ENCODE measurements around the gene SDF2.
A peak's percentile ranks its signal among the peaks of the same experiment; 100 is the strongest.
"Not testable (repeated sequence)": the region's sequence is repeated elsewhere in the genome, so short reads cannot be mapped to it uniquely, and the experiment has no call there.

The SDF2 gene

GRCh38 chr17:28663723-28664122 lies 2.0 kb upstream of the SDF2 start:
- no peaks in the 10 kb centered on the region for H3K27me3 ChIP-seq (ENCODE audit: insufficient read depth, low read length)
- H3K27ac ChIP-seq (ENCODE audit: low read depth, low read length, poor library complexity, severe bottlenecking) = no peak overlapping the region
- 0 out of 2 replicates have a peak, but pooled peaks cover 2% of the 10 kb centered on the region for H4K20me1 ChIP-seq (ENCODE audit: insufficient read depth, low read length)
- peaks cover 35% of the 10 kb centered on the region for H3K4me1 ChIP-seq (ENCODE audit: insufficient read depth, low read length, severe bottlenecking)
- peak overlapping the region; percentile 85 for H3K4me3 ChIP-seq (ENCODE audit: low read depth, low read length, poor library complexity, severe bottlenecking)
- peaks cover 52% of the 10 kb centered on the region for H3K36me3 ChIP-seq (ENCODE audit: insufficient read depth, low read length)
- H3K9ac ChIP-seq (ENCODE audit: low read length) = no peak overlapping the region
- no peak for TF ChIP-seq CTCF (IDR thresholded peaks at IDR 0.05; ENCODE audit: low read length)
- no peak for TF ChIP-seq EZH2 (IDR thresholded peaks at IDR 0.05; ENCODE audit: borderline replicate concordance, low read length)
- H3K4me2 ChIP-seq (ENCODE audit: low read length) = peak overlapping the region; percentile 95; the same call in 1 of the 2 replicates
- H3F3A ChIP-seq (ENCODE audit: insufficient read depth, low read length) = no peaks in the 10 kb centered on the region
- H3K9me3 ChIP-seq (ENCODE audit: low read length) = peaks cover 3% of the 10 kb centered on the region; the same call in 1 of the 2 replicates
- H3K79me2 ChIP-seq (ENCODE audit: insufficient read depth, low read length) = peaks cover 66% of the 10 kb centered on the region
- H2AFZ ChIP-seq (ENCODE audit: low read length) = no peak overlapping the region
- H3K9me2 ChIP-seq (ENCODE audit: low read depth, low read length) = no peaks in the 10 kb centered on the region

GRCh38 chr17:28662527-28662829 lies 772 bp upstream of the SDF2 start:
- H3K27ac ChIP-seq (ENCODE audit: low read depth, low read length, poor library complexity, severe bottlenecking) = peak overlapping the region; percentile 88
- no peaks in the 10 kb centered on the region for H3F3A ChIP-seq (ENCODE audit: insufficient read depth, low read length)
- peak overlapping the region; percentile 95 for H3K4me2 ChIP-seq (ENCODE audit: low read length)
- H3K9ac ChIP-seq (ENCODE audit: low read length) = peak overlapping the region; percentile 78
- peaks cover 48% of the 10 kb centered on the region for H3K36me3 ChIP-seq (ENCODE audit: insufficient read depth, low read length)
- no peaks in the 10 kb centered on the region for H3K9me2 ChIP-seq (ENCODE audit: low read depth, low read length)
- H3K4me1 ChIP-seq (ENCODE audit: insufficient read depth, low read length, severe bottlenecking) = peaks cover 35% of the 10 kb centered on the region
- H4K20me1 ChIP-seq (ENCODE audit: insufficient read depth, low read length) = no peaks in the 10 kb centered on the region
- no peaks in the 10 kb centered on the region for H3K27me3 ChIP-seq (ENCODE audit: insufficient read depth, low read length)
- H2AFZ ChIP-seq (ENCODE audit: low read length) = no peak overlapping the region
- TF ChIP-seq EZH2 (IDR thresholded peaks at IDR 0.05; ENCODE audit: borderline replicate concordance, low read length) (no peak), CTCF (IDR thresholded peaks at IDR 0.05; ENCODE audit: low read length) (no peak)
- H3K9me3 ChIP-seq (ENCODE audit: low read length) = peaks cover 3% of the 10 kb centered on the region; the same call in 1 of the 2 replicates
- H3K79me2 ChIP-seq (ENCODE audit: insufficient read depth, low read length) = peaks cover 54% of the 10 kb centered on the region
- H3K4me3 ChIP-seq (ENCODE audit: low read depth, low read length, poor library complexity, severe bottlenecking) = peak overlapping the region; percentile 85

GRCh38 chr17:28659497-28659881 lies 2.2 kb downstream of the SDF2 start:
- not testable (repeated sequence) for H3K27ac ChIP-seq (ENCODE audit: low read depth, low read length, poor library complexity, severe bottlenecking); H3K27me3 ChIP-seq (ENCODE audit: insufficient read depth, low read length); H3K9ac ChIP-seq (ENCODE audit: low read length); H3K9me2 ChIP-seq (ENCODE audit: low read depth, low read length); H4K20me1 ChIP-seq (ENCODE audit: insufficient read depth, low read length); H3K4me2 ChIP-seq (ENCODE audit: low read length); H3K9me3 ChIP-seq (ENCODE audit: low read length); H3K4me3 ChIP-seq (ENCODE audit: low read depth, low read length, poor library complexity, severe bottlenecking); H2AFZ ChIP-seq (ENCODE audit: low read length); H3F3A ChIP-seq (ENCODE audit: insufficient read depth, low read length)
- Histone ChIP-seq H3K4me1 (ENCODE audit: insufficient read depth, low read length, severe bottlenecking) (peaks cover 31% of the 10 kb centered on the region), H3K36me3 (ENCODE audit: insufficient read depth, low read length) (peaks cover 32% of the 10 kb centered on the region), H3K79me2 (ENCODE audit: insufficient read depth, low read length) (peaks cover 39% of the 10 kb centered on the region)

DNA sequence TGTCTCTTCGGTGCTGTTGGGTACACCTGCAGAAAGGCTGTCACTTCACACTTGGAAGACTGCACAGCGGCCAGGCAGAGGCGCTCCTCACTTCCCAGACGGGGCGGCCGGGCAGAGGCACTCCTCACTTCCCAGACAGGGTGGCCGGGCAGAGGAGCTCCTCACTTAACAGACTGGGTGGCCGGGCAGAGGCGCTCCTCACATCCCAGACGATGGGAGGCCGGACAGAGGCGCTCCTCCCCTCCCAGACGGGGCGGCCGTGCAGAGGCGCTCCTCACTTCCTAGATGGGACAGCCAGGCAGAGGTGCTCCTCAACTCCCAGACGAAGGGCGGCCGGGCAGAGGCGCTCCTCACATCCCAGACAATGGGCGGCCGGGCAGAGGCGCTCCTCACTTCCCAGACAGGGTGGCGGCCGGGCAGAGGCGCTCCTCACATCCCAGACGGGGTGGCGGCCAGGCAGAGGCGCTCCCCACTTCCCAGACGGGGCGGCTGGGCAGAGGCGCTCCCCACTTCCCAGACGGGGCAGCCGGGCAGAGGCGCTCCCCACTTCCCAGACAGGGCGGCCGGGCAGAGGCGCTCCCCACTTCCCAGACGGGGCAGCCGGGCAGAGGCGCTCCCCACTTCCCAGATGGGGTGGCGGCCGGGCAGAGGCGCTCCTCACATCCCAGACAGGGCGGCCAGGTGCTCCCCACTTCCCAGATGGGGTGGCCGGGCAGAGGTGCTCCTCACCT lies 2.8 kb downstream of the SDF2 start:
- H3K27me3 ChIP-seq (ENCODE audit: insufficient read depth, low read length); H2AFZ ChIP-seq (ENCODE audit: low read length); H3K4me2 ChIP-seq (ENCODE audit: low read length); H3K9ac ChIP-seq (ENCODE audit: low read length); H3F3A ChIP-seq (ENCODE audit: insufficient read depth, low read length); H3K9me3 ChIP-seq (ENCODE audit: low read length); H3K4me3 ChIP-seq (ENCODE audit: low read depth, low read length, poor library complexity, severe bottlenecking); H4K20me1 ChIP-seq (ENCODE audit: insufficient read depth, low read length); H3K9me2 ChIP-seq (ENCODE audit: low read depth, low read length); H3K27ac ChIP-seq (ENCODE audit: low read depth, low read length, poor library complexity, severe bottlenecking): not testable (repeated sequence)
- Histone ChIP-seq H3K4me1 (ENCODE audit: insufficient read depth, low read length, severe bottlenecking) (peaks cover 25% of the 10 kb centered on the region), H3K36me3 (ENCODE audit: insufficient read depth, low read length) (peaks cover 32% of the 10 kb centered on the region), H3K79me2 (ENCODE audit: insufficient read depth, low read length) (peaks cover 35% of the 10 kb centered on the region)

DNA sequence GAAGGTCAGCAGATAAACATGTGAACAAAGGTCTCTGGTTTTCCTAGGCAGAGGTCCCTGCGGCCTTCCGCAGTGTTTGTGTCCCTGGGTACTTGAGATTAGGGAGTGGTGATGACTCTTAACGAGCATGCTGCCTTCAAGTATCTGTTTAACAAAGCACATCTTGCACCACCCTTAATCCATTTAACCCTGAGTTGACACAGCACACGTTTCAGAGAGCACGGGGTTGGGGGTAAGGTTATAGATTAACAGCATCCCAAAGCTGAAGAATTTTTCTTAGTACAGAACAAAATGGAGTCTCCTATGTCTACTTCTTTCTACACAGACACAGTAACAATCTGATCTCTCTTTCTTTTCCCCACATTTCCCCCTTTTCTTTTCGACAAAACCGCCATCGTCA lies 3.4 kb downstream of the SDF2 start:
- not testable (repeated sequence) for H3K4me3 ChIP-seq (ENCODE audit: low read depth, low read length, poor library complexity, severe bottlenecking); H3K9ac ChIP-seq (ENCODE audit: low read length); H3K9me2 ChIP-seq (ENCODE audit: low read depth, low read length); H2AFZ ChIP-seq (ENCODE audit: low read length); H3K4me2 ChIP-seq (ENCODE audit: low read length); H4K20me1 ChIP-seq (ENCODE audit: insufficient read depth, low read length); H3F3A ChIP-seq (ENCODE audit: insufficient read depth, low read length); H3K27me3 ChIP-seq (ENCODE audit: insufficient read depth, low read length); H3K27ac ChIP-seq (ENCODE audit: low read depth, low read length, poor library complexity, severe bottlenecking); H3K9me3 ChIP-seq (ENCODE audit: low read length)
- H3K79me2 ChIP-seq (ENCODE audit: insufficient read depth, low read length) = peaks cover 29% of the 10 kb centered on the region
- peaks cover 19% of the 10 kb centered on the region for H3K4me1 ChIP-seq (ENCODE audit: insufficient read depth, low read length, severe bottlenecking)
- H3K36me3 ChIP-seq (ENCODE audit: insufficient read depth, low read length) = peaks cover 32% of the 10 kb centered on the region

Measured in OCI-LY1 (cell line).